Erythroblast (primary cell): ENCODE results near the gene USP12.

Experiments
- GATA1 ChIP-seq: IDR thresholded peaks from 2 replicates; pipeline ENCODE4 v1.6.1; 2011; ENCODE audit warnings: low read depth, mild to moderate bottlenecking, control low read depth, low read length, moderate library complexity
- POLR2A ChIP-seq: IDR thresholded peaks from 2 replicates; pipeline ENCODE4 v1.6.1; 2011; ENCODE audit warnings: mild to moderate bottlenecking, low read length

- TF ChIP-seq POLR2A (no peak), GATA1 (no peak)
Observed at GRCh38 chr13:27186295-27186694, 14.7 kb upstream of the USP12 start.
